COLO668 (cell line): Measurements from ENCODE around the gene ATXN7.
A peak's percentile ranks its signal among the peaks of the same experiment; 100 is the strongest.

Experiments used
- DNase-seq: peaks from one replicate; lab custom pipeline; 2025; ENCODE audit not compliant: unreplicated experiment; lab: John Stamatoyannopoulos, UW

ATXN7 gene

DNA sequence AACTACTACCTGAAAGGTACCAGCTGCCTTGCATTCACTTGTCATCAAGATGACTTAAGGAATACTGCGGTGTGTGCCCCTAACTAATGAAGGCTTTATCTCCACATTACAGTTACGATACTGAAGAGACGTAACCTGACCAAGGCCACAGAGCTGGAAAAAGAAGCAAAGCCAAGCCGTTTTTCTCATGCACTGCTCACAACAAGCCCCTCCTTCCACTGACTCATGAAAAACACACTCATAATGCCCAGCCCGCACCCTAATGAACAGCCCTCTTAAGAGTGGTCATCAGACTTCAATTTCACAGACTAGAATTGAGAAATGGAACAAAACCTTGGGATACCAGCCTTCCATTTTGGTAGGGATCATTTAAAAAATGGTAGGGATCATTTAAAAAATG, 148.0 kb downstream of the ATXN7 start:
- DNase-seq = no peak

DNA sequence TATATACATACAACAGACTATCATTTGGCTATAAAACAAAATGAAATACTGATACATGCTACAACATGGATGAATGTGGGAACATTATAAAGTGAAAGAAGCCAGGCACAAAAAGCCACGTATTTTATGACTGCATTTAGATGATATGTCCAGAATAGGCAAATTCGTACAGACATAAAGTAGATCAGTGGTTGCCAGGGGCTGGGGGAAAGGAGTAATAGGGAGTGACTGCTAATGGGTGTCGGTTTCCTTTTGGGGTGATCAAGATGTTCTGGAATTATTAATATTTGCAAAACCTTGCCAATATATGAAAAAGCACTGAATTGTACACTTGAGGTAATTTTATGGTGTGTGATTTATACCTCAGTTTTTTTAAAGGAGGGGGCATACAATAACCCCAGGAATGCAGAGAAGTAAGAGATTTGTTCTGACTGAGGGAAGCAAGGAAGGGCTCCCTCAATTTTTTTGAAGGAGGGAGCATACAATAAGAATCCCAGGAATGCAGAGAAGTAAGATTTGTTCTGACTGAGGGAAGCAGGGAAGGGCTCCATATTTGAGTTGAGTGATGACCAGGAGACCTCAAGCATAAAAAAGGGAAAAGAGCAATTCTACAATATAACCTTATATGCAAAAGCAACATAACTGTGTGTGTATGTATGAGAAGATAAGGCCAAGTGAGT, 153.4 kb downstream of the ATXN7 start:
- DNase-seq = no peak

DNA sequence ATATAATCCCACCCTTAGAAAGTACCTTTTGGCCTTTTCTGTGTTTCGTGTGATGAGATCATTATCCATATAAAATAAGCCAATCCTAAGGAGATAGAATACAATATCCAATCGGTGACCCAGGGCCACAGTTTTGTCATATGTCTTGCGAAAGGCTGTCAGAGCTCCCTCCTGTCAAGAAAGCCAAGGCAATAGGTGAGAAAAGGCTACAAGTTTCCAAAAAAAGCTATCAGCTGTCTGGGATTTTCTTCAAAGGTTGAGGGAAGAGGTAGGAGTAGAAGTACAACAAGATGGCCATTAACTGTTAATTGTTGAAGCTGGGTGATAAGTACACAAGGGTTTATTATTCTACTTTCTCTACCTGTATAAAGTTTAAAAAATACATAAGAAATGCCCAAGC, 155.6 kb downstream of the ATXN7 start:
- no peak for DNase-seq

DNA sequence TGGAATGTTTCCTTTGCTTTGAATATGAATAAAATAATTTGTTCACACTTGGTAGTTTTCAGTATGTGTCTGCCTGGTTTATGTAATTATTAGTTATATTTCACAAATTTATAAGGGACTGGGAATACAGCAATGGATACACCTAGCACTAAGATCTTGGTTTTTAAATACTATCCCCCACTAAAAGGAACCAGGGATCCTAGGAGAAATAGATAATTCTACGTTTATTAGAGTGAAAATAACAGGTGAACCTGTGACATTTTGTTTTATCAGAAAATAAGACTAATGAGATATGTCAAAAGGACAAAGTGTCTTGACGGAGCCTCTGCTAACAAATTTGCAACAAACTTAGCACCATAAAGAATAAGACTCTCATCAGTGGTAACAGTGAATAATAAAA, 156.2 kb downstream of the ATXN7 start:
- no peak for DNase-seq

DNA sequence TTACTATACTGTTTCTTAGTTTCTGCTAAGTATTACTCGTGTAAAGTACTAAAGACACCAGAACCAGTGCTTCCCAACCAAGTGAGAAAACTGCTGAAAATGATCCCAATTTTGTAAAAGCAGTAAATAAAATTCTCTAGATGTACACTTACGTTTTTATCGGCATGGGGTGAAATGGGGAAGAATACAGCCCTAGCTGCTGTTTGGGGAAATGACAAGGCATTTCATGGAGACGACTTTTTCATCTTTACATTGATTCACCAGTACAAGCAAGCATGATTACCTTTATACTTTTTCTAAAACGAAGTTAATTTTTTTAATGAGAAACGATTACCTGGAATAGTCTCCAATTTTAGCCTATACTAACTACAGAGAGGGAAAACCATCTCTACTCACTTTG, 158.3 kb downstream of the ATXN7 start:
- no peak for DNase-seq

DNA sequence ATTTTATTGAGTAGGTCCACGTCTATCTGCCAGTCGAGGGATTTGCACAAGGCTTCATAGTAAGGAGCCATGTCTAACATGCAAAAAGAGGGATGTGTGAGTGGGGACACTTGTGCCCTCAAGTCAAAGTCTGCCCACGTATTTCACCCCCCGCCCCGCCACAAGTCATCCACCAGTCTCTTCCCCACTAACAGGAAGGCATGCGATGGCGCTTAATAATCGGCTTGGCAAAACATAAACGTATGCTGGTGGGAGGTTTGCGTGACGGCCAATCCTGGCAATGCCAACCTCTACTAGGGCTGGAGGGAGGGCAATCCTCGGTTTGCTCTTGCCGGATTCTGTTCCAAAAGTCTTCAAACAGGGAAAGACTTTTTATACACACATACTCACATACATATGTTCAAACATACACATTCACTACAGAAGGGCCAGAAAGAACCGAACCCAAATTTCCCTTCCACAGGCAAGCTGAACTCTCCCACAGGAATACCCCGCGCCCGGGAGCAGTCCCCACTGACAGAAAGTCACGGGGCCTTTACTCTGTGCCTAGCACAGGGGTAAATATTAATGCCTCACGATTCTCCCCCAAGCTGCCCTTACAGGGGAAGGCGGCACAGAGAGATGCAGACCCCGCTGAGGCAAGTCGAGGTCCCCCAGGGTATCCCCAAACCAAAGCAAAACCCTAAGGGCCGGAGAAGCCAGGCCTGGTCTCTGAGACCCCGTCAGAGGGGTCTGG, 159.0 kb downstream of the ATXN7 start:
- DNase-seq = peak; percentile 5

DNA sequence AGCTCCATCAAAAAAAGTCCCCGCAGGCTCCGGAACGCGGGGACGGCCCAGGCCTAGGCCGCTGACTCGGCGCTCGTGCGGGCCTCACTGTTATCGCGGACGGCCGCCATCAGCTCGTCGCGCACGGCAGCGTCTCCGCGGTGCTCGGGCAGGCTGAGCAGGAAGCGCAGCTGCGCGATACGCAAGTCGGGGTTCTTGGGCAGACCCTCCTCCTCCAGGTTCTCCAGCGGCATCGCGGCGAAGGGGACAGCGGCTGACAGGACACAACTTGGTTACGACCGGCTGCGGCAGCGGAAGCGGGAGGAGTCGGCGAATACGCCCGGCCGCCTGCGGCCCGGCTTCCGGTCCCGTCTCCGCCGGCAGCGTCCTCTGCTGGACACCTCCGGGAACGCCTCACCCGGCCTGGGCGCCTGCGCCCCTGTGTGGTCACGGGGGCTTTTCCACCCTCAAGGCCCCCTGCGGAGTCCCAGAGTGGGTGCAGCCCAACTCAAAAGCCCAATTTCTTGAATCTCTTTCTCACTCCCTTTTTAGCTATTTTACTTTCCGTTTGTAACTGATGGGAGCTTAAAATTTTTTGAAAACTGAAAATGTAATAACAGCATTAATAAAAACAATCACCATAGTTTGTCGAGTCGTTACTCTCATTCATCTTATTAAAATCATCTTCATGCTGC, 159.7 kb downstream of the ATXN7 start, which contains the start of gene PSMD6:
Gene PSMD6, minus strand, starts transcription at position 308 of the 674 bp plus-strand sequence. Its CDS starts 75 bp downstream, at position 233.
- peak; percentile 83 for DNase-seq

DNA sequence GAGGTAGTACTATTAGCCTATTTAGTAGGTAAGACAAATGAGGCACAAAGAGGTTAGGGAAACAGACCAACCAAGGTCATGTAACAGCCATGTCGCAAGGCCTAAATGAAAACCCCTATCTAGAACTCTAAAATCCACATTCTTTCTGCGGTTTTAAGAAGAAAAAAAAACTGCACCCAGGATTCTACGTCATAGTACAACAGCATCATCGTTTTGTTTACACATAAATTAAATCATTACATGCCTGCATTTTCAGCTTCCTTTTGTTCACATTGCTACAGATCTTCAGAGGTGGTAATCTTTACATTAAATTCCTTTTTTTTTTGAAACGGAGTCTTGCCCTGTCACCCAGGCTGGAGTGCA, 160.2 kb downstream of the ATXN7 start:
- DNase-seq = no peak

DNA sequence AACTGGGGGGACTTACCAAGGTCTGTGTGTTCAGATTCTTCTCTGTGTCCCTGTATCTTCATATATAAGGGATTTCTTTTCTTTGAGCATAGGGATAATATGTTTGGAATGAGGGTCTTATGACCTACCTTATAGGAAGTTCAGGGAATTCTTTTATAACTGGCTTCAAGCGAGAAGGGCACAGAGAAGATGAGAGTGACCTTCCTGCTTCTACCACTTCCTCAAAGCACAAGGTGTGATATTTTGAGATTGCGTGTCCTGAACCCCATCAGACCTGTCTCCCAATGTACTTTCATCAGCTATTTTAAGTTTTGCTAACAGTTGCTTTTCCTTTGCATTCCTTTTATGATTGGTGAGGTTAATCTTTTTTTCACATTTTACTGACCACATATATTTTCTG, 162.7 kb downstream of the ATXN7 start:
- DNase-seq = no peak

DNA sequence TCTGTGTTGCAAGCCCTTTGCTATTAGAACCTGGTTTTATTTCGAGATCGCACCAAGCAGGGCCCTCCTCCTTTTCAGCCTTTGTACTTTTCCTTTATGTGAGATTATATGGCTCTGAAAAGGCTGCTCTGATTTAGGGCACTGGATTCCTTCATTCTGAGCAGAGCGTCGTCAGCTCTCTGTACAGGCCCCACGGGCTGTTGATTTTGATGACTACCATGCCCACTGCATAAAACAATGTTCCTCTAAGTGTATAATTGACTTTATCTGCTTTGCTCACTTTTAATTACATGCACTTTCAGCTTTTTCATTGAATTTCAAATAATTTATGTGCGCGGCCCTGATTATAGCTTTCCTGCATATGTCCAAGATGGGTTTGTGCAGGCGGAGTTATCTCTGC, 164.0 kb downstream of the ATXN7 start:
- DNase-seq = no peak

DNA sequence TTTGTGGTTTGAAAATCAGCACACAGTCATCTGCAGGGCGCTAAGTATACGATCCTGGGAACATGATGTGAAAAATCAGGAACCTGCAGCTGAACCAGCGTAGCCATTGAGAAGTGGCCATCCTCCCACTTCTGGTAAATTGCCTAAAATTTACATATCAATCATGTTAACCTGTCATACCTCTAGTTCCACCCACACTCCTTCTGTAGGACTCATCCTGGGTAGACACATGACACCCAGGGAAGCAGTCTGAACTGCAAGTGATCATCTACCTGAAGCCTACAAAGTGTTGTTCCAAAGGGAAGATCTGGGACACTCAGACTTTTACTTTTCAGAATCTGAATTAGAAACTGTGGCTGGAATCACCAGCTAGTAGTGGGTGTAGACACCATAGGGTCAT, 165.1 kb downstream of the ATXN7 start:
- DNase-seq = no peak

DNA sequence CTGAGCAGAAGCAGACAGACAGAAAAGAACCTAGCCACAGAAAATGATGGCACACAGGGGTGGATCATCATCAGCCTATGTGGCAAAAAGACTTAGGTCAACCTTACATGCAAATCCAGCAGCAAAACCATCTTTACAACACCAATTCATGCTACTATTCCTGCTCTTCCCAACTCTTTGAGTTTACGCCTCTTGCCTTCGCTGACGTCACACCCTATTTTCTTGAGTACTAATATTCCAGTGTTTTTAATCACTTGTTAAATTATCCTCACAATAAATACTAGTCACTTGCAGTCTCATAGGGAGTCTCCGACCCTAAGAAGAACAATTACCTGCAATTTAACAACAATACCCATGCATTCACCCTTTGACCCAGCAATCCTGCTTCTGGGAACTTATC, 165.6 kb downstream of the ATXN7 start:
- DNase-seq = no peak

DNA sequence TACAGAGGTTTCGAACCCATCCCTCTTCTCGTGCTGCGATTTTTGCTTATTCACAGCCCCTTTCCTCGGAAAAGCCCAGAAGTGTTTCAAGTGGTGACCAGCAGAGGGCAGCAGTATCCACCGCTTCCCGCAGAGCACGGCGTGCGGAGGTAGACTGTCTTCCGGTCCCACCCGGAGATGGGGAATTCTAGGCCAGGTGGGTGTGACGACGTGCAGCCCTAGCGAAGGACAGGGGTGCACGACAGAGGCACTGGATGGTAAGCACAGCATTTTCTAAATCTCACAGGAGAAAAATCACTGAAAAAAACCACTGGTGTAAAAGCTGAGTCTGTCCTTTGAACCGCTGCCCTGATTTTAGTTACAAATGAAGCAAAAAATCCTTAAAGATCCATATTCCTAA, 167.1 kb downstream of the ATXN7 start:
- DNase-seq = peak; percentile 68

DNA sequence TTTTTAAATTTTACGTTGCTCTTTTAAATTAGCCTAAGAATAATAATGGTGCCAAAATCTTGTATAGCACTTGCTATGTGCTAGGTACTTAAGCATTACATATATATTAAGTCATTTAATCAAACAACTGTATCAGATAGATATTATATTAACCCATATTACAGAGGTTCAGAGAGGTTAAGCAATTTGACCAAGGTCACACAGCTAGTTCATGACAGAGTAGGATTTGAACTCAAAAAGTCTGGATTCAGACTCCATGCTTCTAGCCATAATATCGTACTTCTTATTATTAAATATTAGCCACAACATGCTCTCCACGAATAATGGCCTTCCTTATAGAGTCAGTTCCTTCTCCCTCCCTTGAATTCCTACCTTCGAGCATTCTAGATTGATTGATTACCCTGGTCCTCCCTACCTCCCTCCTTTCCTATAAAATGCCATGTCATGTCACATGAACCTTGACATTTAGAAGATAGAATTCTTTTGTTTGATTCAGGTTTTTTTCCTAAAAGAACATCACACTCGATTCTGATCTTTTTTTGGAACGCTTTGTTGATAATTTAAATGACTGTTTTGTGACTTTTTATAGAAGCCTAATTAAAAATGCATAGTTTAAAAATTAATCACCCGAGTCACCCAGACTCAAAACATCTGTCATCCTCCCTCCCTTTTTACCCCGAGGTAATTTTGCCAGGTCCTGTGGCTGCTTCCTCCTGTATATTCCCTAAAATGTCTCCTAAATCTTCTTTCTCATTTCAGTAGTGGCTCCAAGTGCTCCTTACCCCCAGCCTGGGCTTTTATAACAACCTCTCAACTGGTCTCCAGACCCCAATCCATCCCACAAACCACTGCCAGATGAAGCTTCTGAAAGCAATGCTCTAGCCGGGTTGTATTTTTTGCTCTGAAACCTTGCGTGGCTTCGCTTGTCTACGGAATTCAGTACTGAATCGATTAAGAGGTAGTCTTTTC, 168.2 kb downstream of the ATXN7 start:
- no peak for DNase-seq

DNA sequence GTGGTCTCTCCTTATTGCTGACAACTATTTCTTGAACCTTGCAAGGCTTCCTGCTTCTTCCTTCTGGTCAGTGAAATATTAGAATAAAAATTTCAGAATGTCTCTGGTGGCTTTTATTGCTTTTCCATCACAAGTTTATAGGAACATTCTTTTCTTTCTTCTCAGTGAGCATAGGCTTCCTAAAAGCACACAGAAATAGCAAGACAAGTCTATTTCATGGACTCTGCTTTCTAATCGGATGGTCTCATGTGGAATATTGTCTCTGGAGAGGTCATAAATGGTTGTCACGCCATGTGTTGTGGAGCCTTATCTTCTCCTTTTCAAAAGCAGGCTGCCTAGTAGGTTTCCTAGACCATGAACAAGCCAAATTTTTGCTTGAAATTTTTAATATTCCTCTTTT, 169.4 kb downstream of the ATXN7 start:
- no peak for DNase-seq

DNA sequence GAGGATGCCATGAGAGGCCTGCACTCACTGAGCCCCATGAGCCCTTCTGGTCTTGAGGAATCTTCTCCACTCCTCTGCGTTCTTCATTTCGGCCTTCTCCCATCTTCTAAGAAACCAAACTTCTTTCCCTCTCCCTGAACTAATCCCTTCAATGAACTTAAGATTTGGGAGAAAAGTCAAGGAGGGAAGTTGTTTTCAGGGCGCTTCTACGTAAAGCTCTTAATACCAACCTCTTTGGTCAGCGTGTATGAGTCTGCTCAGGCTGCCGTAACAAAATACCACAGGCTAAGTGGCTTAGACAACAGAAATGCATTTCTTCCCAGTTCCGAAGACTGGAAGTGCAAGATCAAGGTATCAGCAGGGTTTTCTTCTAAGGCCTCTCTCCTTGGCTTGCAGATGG, 173.4 kb downstream of the ATXN7 start:
- no peak for DNase-seq

DNA sequence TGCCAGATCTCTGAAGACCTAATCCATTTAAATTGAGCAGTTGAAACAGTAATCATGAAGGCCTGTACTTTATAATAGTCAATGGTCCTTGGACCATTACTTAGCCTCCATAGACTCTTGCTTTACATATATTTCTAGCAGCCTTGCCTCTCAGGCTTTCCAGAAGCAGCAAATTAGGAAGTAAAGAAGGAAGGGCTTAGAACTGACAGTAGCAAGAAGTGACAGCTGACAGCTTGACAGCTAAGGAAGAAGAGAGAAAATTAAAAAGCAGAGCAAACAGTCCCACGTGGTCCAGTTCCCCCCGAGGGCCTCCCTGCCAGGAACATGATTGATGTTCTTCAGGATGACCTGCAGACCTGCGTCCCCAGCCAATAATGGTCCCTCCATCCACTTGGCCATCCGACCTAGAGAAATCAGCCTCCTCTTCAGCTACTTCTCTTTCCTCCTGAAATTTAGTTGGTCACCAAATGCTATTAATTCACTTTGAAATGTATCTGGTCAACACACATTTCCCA, 174.6 kb downstream of the ATXN7 start:
- DNase-seq = no peak

DNA sequence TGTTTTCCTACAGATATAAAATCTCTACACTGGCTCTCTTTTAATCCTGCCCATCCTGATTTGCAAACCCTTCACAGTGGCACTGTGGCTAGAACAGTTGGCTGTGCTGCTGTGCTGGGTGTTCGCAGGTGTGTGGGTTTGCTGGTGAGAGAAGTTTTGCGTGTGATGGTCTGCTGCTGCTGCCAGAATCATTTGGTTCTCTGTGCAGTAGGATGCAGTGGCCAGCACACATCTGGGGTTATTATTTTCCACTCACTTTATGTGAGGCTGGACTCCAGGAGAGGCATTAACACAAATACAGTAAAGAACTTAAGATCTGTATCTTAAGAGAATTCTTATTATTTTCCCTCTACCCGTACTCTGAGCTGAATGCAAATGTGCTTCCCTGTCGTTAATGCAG, 175.7 kb downstream of the ATXN7 start:
- no peak for DNase-seq

DNA sequence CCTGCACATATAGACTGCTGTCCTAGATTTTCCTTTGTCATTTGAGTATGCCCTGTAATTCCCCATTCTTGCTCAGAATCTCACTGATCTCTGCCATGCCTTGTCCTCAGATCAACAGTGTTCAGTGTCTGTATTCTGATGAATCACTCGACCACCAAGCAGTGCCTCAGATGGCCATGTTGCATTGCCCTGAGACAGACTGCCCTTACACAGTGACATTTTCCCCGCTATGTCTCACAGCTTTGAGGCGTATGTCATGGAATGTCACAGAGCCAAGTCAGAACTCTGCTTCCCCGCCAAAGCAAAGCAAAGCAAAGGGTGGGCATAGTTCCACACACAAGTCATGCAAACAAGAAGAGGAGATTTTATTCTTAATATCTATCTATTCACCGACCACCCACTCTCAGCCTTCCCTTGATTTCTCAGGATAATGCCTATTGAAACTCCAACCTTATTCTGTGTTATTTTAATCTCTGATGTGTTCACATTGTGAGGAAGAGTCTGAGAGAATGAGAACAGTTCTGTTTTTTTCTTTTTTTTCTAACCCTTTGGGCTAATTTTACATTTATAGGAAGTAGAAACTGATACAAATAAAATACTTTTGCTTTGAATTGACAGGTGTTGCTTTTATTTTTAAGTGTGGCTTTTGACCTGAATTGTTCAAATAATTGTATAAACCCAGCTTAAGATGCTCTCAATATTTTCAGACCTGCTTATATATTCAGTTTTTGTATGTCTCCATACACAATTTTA, 176.5 kb downstream of the ATXN7 start:
- no peak for DNase-seq

DNA sequence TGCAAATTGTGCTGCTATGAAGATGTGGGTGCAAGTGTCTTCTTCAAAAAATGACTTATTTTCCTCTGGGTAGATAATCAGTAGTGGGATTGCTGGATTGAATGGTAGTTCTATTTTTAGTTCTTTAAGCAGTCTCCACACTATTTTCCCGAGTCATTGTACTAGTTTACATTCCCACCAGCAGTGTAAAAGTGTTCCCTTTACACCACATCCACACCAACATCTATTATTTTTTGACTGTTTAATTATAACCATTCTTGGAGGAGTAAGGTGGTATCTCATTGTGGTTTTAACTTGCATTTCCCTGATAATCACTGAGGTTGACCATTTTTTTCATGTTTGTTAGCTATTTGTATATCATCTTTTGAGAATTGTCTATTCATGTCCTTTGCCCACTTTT, 179.3 kb downstream of the ATXN7 start:
- no peak for DNase-seq
